Measurements from ENCODE around the gene KCNN2. TPM values are rescaled to one million over a fixed set of nuclear protein-coding genes. Genes with fewer than 3 reads are reported as not detected.
"Not testable (repeated sequence)": the region's sequence is repeated elsewhere in the genome, so short reads cannot be mapped to it uniquely, and the experiment has no call there.

The KCNN2 gene
- total RNA-seq, 1 donor from 2014 or later = 0.17 TPM

GRCh38 chr5:114419959-114420358, 58.1 kb downstream of the KCNN2 start:
- no peak for DNase-seq (ENCODE audit: low spot score)

GRCh38 chr5:114427204-114427603, 65.3 kb downstream of the KCNN2 start:
- no peak for DNase-seq (ENCODE audit: low spot score)

GRCh38 chr5:114430532-114430931, 68.7 kb downstream of the KCNN2 start:
- no peak for DNase-seq (ENCODE audit: low spot score)

GRCh38 chr5:114432684-114433083, 70.8 kb downstream of the KCNN2 start:
- DNase-seq (ENCODE audit: low spot score) = not testable (repeated sequence)

GRCh38 chr5:114434396-114435219, 72.7 kb downstream of the KCNN2 start:
- DNase-seq (ENCODE audit: low spot score) = no peak

- no peak for DNase-seq (ENCODE audit: low spot score)
These were observed 73.3 kb downstream of the KCNN2 start for GRCh38 chr5:114435220-114435481.

- no peak for DNase-seq (ENCODE audit: low spot score)
These were observed 74.0 kb downstream of the KCNN2 start for GRCh38 chr5:114435885-114436299.

GRCh38 chr5:114437936-114438335, 76.1 kb downstream of the KCNN2 start:
- no peak for DNase-seq (ENCODE audit: low spot score)

GRCh38 chr5:114438471-114438870, 76.6 kb downstream of the KCNN2 start:
- no peak for DNase-seq (ENCODE audit: low spot score)

- DNase-seq (ENCODE audit: low spot score) = no peak
These were observed 85.4 kb downstream of the KCNN2 start for GRCh38 chr5:114447084-114447773.

- no peak for DNase-seq (ENCODE audit: low spot score)
These were observed 86.6 kb downstream of the KCNN2 start for GRCh38 chr5:114448481-114448880.

- DNase-seq (ENCODE audit: low spot score) = peak; percentile 52
These were observed 88.1 kb downstream of the KCNN2 start for GRCh38 chr5:114449860-114450421.

GRCh38 chr5:114450437-114450836, 88.6 kb downstream of the KCNN2 start:
- DNase-seq (ENCODE audit: low spot score) = no peak

GRCh38 chr5:114458726-114459125, 96.9 kb downstream of the KCNN2 start:
- no peak for DNase-seq (ENCODE audit: low spot score)

- DNase-seq (ENCODE audit: low spot score) = no peak
These were observed 105.3 kb downstream of the KCNN2 start for GRCh38 chr5:114467171-114467570.

GRCh38 chr5:114467729-114468128, 105.9 kb downstream of the KCNN2 start:
- DNase-seq (ENCODE audit: low spot score) = no peak

- no peak for DNase-seq (ENCODE audit: low spot score)
These were observed 107.5 kb downstream of the KCNN2 start for GRCh38 chr5:114469372-114469771.

- no peak for DNase-seq (ENCODE audit: low spot score)
These were observed 109.7 kb downstream of the KCNN2 start for GRCh38 chr5:114471529-114471928.

- no peak for DNase-seq (ENCODE audit: low spot score)
These were observed 111.7 kb downstream of the KCNN2 start for GRCh38 chr5:114473541-114473940.

- DNase-seq (ENCODE audit: low spot score) = no peak
These were observed 116.0 kb downstream of the KCNN2 start for GRCh38 chr5:114477816-114478334.

- no peak for DNase-seq (ENCODE audit: low spot score)
These were observed 138.9 kb downstream of the KCNN2 start for GRCh38 chr5:114500756-114501155.

- DNase-seq (ENCODE audit: low spot score) = no peak
These were observed 142.7 kb downstream of the KCNN2 start for GRCh38 chr5:114504560-114504959.

GRCh38 chr5:114524221-114524620, 162.4 kb downstream of the KCNN2 start:
- DNase-seq (ENCODE audit: low spot score) = no peak

All from mucosa of gallbladder (tissue), 1 donor.